Natural killer cell (primary cell): ENCODE measurements around the gene ZNF652. TPM values are rescaled to one million over a fixed set of nuclear protein-coding genes. Genes with fewer than 3 reads are reported as not detected.

Experiments
- ATAC-seq, 3 donors: fragments of 150-1000 bp in 2 of 3; fragments of 200-7000 bp in 1 of 3; cut with Tn5 transposase; 1 replicate in 1 of 3; 2 replicates in 2 of 3; pipeline ENCODE4 v1.10.0; 2021; ENCODE audit warnings: mild to moderate bottlenecking in 2 of 3, moderate library complexity in 2 of 3
- DNase-seq, 2 donors: peaks; one replicate each; pipeline versions ENCODE4 v3.0.0 to v3.0.0-alpha.2; 2013 to 2021; ENCODE audit warnings: mixed read lengths in 1 of 2
- H3K27ac ChIP-seq: one replicate; pipeline ENCODE4 v1.5.1; 2013; ENCODE audit warnings: mild to moderate bottlenecking, low read length
- H3K27me3 ChIP-seq: one replicate; pipeline ENCODE4 v1.6.1; 2013; ENCODE audit warnings: low read length; ENCODE audit not compliant: control insufficient read depth, insufficient read depth
- H3K36me3 ChIP-seq: one replicate; pipeline ENCODE4 v1.6.1; 2013; ENCODE audit warnings: low read length; ENCODE audit not compliant: control insufficient read depth, insufficient read depth
- H3K4me1 ChIP-seq: one replicate; pipeline ENCODE4 v1.6.1; 2013; ENCODE audit warnings: low read length; ENCODE audit not compliant: control insufficient read depth, insufficient read depth
- H3K4me3 ChIP-seq: one replicate; pipeline ENCODE4 v1.5.1; 2013; ENCODE audit warnings: low read length
- H3K9me3 ChIP-seq: one replicate; pipeline ENCODE4 v1.6.1; 2013; ENCODE audit warnings: low read length; ENCODE audit not compliant: control insufficient read depth, insufficient read depth
- H3K27ac Mint-ChIP-seq, 2 donors: one replicate each; pipeline ENCODE4 v1.8.0; 2022; ENCODE audit warnings: mild to moderate bottlenecking in 2 of 2, mixed read lengths in 2 of 2, moderate library complexity in 1 of 2
- H3K27me3 Mint-ChIP-seq, 2 donors: one replicate each; pipeline ENCODE4 v1.8.0; 2022; ENCODE audit warnings: low read depth in 2 of 2, mixed read lengths in 2 of 2
- H3K36me3 Mint-ChIP-seq: one replicate; pipeline ENCODE4 v1.8.0; 2022; ENCODE audit warnings: mixed read lengths
- H3K4me1 Mint-ChIP-seq, 2 donors: one replicate each; pipeline ENCODE4 v1.8.0; 2022; ENCODE audit warnings: mixed read lengths in 2 of 2
- H3K4me3 Mint-ChIP-seq: one replicate; pipeline ENCODE4 v1.8.0; 2022; ENCODE audit warnings: mild to moderate bottlenecking, moderate library complexity, mixed read lengths
- H3K9me3 Mint-ChIP-seq, 2 donors: one replicate each; pipeline ENCODE4 v1.8.0; 2022; ENCODE audit warnings: mixed read lengths in 2 of 2
- CTCF ChIP-seq: fragments of 200-600 bp; IDR thresholded peaks from one replicate; pipeline ENCODE4 v1.8.0; 2022; ENCODE audit warnings: antibody characterized with exemption
- WGBS: methylation state at CpG from one replicate; pipeline ENCODE4 v1.1.7; 2013; ENCODE audit warnings: missing lambda C conversion rate; ENCODE audit not compliant: insufficient coverage; 5-methylcytosine and 5-hydroxymethylcytosine counted together
- intact Hi-C: fragments of 100-400 bp; cut with micrococcal nuclease; formaldehyde crosslinking; loops from one replicate; pipeline ENCODE4 v1.14.2; 2022
- total RNA-seq, 4 donors: library from RNA; stranded (reverse); fragments of 120-200 nt in 1 of 4; gene quantifications; one replicate each; pipeline versions ENCODE4 v1.2.3 to v1.2.4, GENCODE V29; 2013 to 2022

Gene ZNF652
- total RNA-seq, 3 donors from 2014 or later (not counting 1 experiment from before 2014, with no cell fraction given), result 53.8 to 79.1 (median 73.3) TPM

GRCh38 chr17:49386373-49386772 lies 24.3 kb upstream of the ZNF652 start:
- ATAC-seq, result no peak
- 98% methylated on average over 10 of the region's 10 CpGs for WGBS
- DNase-seq, result no peak
- H3K4me3 Mint-ChIP-seq, result no peak overlapping the region
- no peaks in the 10 kb centered on the region for H3K27me3 ChIP-seq
- H3K4me1 Mint-ChIP-seq, result peaks cover 44 to 51% of the 10 kb centered on the region in 2 donors
- no peak overlapping the region for H3K4me3 ChIP-seq
- peaks cover 43% of the 10 kb centered on the region for H3K4me1 ChIP-seq
- no peak for TF ChIP-seq CTCF
- peak overlapping the region in 1 of 2 donors; percentile 48 for H3K27ac Mint-ChIP-seq
- H3K36me3 ChIP-seq, result no peaks in the 10 kb centered on the region
- H3K9me3 ChIP-seq, result no peaks in the 10 kb centered on the region
- H3K27me3 Mint-ChIP-seq, result no peaks in the 10 kb centered on the region
- no peak overlapping the region for H3K27ac ChIP-seq
- intact Hi-C loops, result no loop called here
- H3K36me3 Mint-ChIP-seq, result no peaks in the 10 kb centered on the region
- no peaks in the 10 kb centered on the region for H3K9me3 Mint-ChIP-seq

GRCh38 chr17:49384951-49385350 lies 22.9 kb upstream of the ZNF652 start:
- Mint-ChIP-seq H3K9me3 (no peaks in the 10 kb centered on the region), H3K27me3 (no peaks in the 10 kb centered on the region), H3K27ac (no peak overlapping the region), H3K36me3 (no peaks in the 10 kb centered on the region), H3K4me1 (peaks cover 29 to 38% of the 10 kb centered on the region in 2 donors), H3K4me3 (no peak overlapping the region)
- Histone ChIP-seq H3K4me1 (peaks cover 30% of the 10 kb centered on the region), H3K36me3 (no peaks in the 10 kb centered on the region), H3K27ac (no peak overlapping the region), H3K27me3 (no peaks in the 10 kb centered on the region), H3K4me3 (no peak overlapping the region), H3K9me3 (no peaks in the 10 kb centered on the region)
- TF ChIP-seq CTCF, result no peak
- intact Hi-C loops, result no loop called here
- WGBS, result 94% methylated on average over 2 of the region's 4 CpGs
- DNase-seq, result no peak
- ATAC-seq, result no peak

- TF ChIP-seq CTCF, result no peak
- intact Hi-C loops, result no loop called here
- Mint-ChIP-seq H3K9me3 (no peaks in the 10 kb centered on the region), H3K4me3 (no peak overlapping the region), H3K36me3 (no peaks in the 10 kb centered on the region), H3K27ac (no peak overlapping the region), H3K27me3 (no peaks in the 10 kb centered on the region), H3K4me1 (peaks cover 12 to 22% of the 10 kb centered on the region in 2 donors)
- Histone ChIP-seq H3K27ac (no peak overlapping the region), H3K9me3 (no peaks in the 10 kb centered on the region), H3K4me1 (peaks cover 11% of the 10 kb centered on the region), H3K36me3 (no peaks in the 10 kb centered on the region), H3K27me3 (no peaks in the 10 kb centered on the region), H3K4me3 (no peak overlapping the region)
- no peak for ATAC-seq
- no peak for DNase-seq
- WGBS, result 98% methylated on average over 10 of the region's 10 CpGs
These were observed 21.0 kb upstream of the ZNF652 start for GRCh38 chr17:49383060-49383459.

GRCh38 chr17:49382556-49382955 lies 20.5 kb upstream of the ZNF652 start:
- ATAC-seq (no peak), DNase-seq (no peak)
- H3K4me1 Mint-ChIP-seq, result peaks cover 7 to 17% of the 10 kb centered on the region in 2 donors
- peaks cover 6% of the 10 kb centered on the region for H3K4me1 ChIP-seq
- H3K27ac Mint-ChIP-seq, result no peak overlapping the region
- TF ChIP-seq CTCF, result no peak
- intact Hi-C loops, result no loop called here
- no peak overlapping the region for H3K4me3 Mint-ChIP-seq
- no peaks in the 10 kb centered on the region for H3K36me3 Mint-ChIP-seq
- no peaks in the 10 kb centered on the region for H3K27me3 ChIP-seq
- H3K27me3 Mint-ChIP-seq, result no peaks in the 10 kb centered on the region
- 94% methylated on average over 7 of the region's 7 CpGs for WGBS
- no peaks in the 10 kb centered on the region for H3K36me3 ChIP-seq
- no peak overlapping the region for H3K27ac ChIP-seq
- H3K9me3 Mint-ChIP-seq, result no peaks in the 10 kb centered on the region
- no peaks in the 10 kb centered on the region for H3K9me3 ChIP-seq
- H3K4me3 ChIP-seq, result no peak overlapping the region
